AML-193 (cell line): Measurements from ENCODE around the gene PDE3A.
A peak's percentile ranks its signal among the peaks of the same experiment; 100 is the strongest.

Experiments
- DNase-seq, 2 experiments: peaks; one replicate each; lab custom pipeline; 2025; lab: John Stamatoyannopoulos, UW

The PDE3A gene

GRCh38 chr12:20424841-20425240 lies 56.5 kb downstream of the PDE3A start:
- no peak for DNase-seq

GRCh38 chr12:20426191-20426590 lies 57.9 kb downstream of the PDE3A start:
- DNase-seq, result no peak

GRCh38 chr12:20426957-20427356 lies 58.6 kb downstream of the PDE3A start:
- DNase-seq, result no peak

- no peak for DNase-seq
These were observed 61.5 kb downstream of the PDE3A start for GRCh38 chr12:20429852-20430251.

GRCh38 chr12:20432290-20432689 lies 64.0 kb downstream of the PDE3A start:
- DNase-seq, result no peak

- no peak for DNase-seq
These were observed 66.7 kb downstream of the PDE3A start for GRCh38 chr12:20434996-20435395.

GRCh38 chr12:20436316-20436715 lies 68.0 kb downstream of the PDE3A start:
- DNase-seq, result no peak

GRCh38 chr12:20438299-20438779 lies 70.0 kb downstream of the PDE3A start:
- DNase-seq, result no peak

GRCh38 chr12:20439626-20440025 lies 71.3 kb downstream of the PDE3A start:
- DNase-seq, result no peak

GRCh38 chr12:20440408-20440807 lies 72.1 kb downstream of the PDE3A start:
- peak; percentile 3 to 10 for DNase-seq

- no peak for DNase-seq
These were observed 74.0 kb downstream of the PDE3A start for GRCh38 chr12:20442322-20442721.

GRCh38 chr12:20443255-20443654 lies 74.9 kb downstream of the PDE3A start:
- DNase-seq, result no peak

- DNase-seq, result no peak
These were observed 75.5 kb downstream of the PDE3A start for GRCh38 chr12:20443792-20444191.

- no peak for DNase-seq
These were observed 76.3 kb downstream of the PDE3A start for GRCh38 chr12:20444595-20445170.

- no peak for DNase-seq
These were observed 77.3 kb downstream of the PDE3A start for GRCh38 chr12:20445687-20446086.

- DNase-seq, result no peak
These were observed 78.5 kb downstream of the PDE3A start for GRCh38 chr12:20446836-20447235.

- DNase-seq, result no peak
These were observed 80.4 kb downstream of the PDE3A start for GRCh38 chr12:20448781-20449180.

- no peak for DNase-seq
These were observed 82.3 kb downstream of the PDE3A start for GRCh38 chr12:20450591-20451180.

- DNase-seq, result no peak
These were observed 83.4 kb downstream of the PDE3A start for GRCh38 chr12:20451761-20452160.

GRCh38 chr12:20452496-20453010 lies 84.2 kb downstream of the PDE3A start:
- DNase-seq, result no peak

GRCh38 chr12:20453756-20454310 lies 85.5 kb downstream of the PDE3A start:
- no peak for DNase-seq

GRCh38 chr12:20455001-20455706 lies 86.8 kb downstream of the PDE3A start:
- DNase-seq, result no peak

GRCh38 chr12:20457582-20457981 lies 89.2 kb downstream of the PDE3A start:
- DNase-seq, result no peak
